Brain microvascular endothelial cell (primary cell): ENCODE results near the gene MITF.

ENCODE experiments used
- DNase-seq: peaks from one replicate; pipeline ENCODE4 v3.0.0-alpha.2; 2020
- H3K27ac ChIP-seq: fragments of 250-450 bp; sonication (Bioruptor Pico); 2 replicates; pipeline ENCODE4 v1.5.1; 2020; ENCODE audit warnings: mild to moderate bottlenecking, moderate library complexity
- H3K27me3 ChIP-seq: fragments of 250-450 bp; sonication (Bioruptor Pico); replicated peaks from 2 replicates; pipeline ENCODE4 v1.5.1; 2020; ENCODE audit warnings: mild to moderate bottlenecking
- H3K36me3 ChIP-seq: fragments of 250-450 bp; sonication (Bioruptor Pico); replicated peaks from 2 replicates; pipeline ENCODE4 v1.5.1; 2020; ENCODE audit warnings: mild to moderate bottlenecking
- H3K4me3 ChIP-seq: 2 replicates; pipeline ENCODE4 v1.5.1; 2011; ENCODE audit warnings: low read depth, mild to moderate bottlenecking, control low read depth, low read length, moderate library complexity
- CTCF ChIP-seq: IDR thresholded peaks from 2 replicates; pipeline ENCODE4 v1.5.1; 2011; ENCODE audit warnings: low read depth, mild to moderate bottlenecking, moderate library complexity, low read length, control low read depth, inconsistent platforms; ENCODE audit errors: missing control alignments
- in situ Hi-C: cut with HindIII; loops from 2 replicates; pipeline ENCODE4 v1.10.0; 2017; ENCODE audit warnings: low sequenced_read_pairs, low pct_ligation_motif_present

The MITF gene

DNA sequence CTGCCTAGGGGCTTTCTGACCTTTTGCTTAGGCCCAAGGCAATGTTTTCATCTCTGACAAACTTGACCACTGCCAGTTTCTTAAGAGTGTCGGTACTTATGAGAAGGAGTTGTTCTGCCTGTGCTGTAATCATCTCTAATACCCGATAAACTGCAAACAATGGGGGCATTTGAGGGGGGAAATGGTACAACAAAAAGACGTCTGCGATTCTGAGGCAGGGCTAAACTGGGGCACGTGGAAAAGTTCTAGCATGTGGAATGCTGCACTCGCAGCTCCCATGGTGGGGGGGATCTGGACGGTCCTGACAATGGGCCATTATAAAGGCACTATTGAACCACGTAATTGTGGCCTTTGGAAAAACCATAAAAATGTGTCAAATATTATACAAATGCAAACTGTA lies 187.1 kb downstream of the MITF start:
- Histone ChIP-seq H3K27me3 (no peaks in the 10 kb centered on the region), H3K36me3 (no peaks in the 10 kb centered on the region), H3K27ac (no peak overlapping the region), H3K4me3 (no peak overlapping the region)
- in situ Hi-C loops: loop anchor here (25.0 kb wide), 1 partner anchor 239 kb away; no protein-coding TSS in a partner anchor
- DNase-seq: no peak
- no peak for TF ChIP-seq CTCF

GRCh38 chr3:69927571-69927970 lies 188.3 kb downstream of the MITF start:
- no peak for DNase-seq
- H3K36me3 ChIP-seq: no peaks in the 10 kb centered on the region
- H3K27me3 ChIP-seq: no peaks in the 10 kb centered on the region
- no peak for TF ChIP-seq CTCF
- H3K4me3 ChIP-seq: no peak overlapping the region
- in situ Hi-C loops: loop anchor here (25.0 kb wide), 1 partner anchor 240 kb away; no protein-coding TSS in a partner anchor
- H3K27ac ChIP-seq: no peak overlapping the region

DNA sequence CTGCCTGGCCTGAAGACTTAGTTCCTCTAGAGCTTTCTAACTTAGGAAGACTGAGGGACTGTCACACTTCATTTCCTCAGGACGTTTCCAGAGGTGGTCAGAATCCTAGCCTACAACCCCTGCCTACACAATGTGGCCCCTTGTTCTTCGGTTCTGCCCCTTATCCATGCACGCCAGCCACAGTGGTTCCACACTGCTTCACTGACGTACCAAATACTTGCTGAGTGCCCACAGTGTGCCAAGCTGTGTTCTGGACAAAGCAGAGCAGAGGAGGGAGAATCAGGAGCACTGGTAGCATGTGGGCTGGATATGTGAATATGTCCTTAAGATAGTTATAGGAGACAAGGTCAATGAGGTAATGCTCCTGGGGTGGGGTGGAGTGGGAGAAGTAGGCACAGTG lies 189.8 kb downstream of the MITF start:
- Histone ChIP-seq H3K36me3 (no peaks in the 10 kb centered on the region), H3K27me3 (no peaks in the 10 kb centered on the region), H3K27ac (no peak overlapping the region), H3K4me3 (no peak overlapping the region)
- in situ Hi-C loops: loop anchor here (25.0 kb wide), 1 partner anchor 242 kb away; no protein-coding TSS in a partner anchor
- TF ChIP-seq CTCF: no peak
- DNase-seq: no peak

- Histone ChIP-seq H3K4me3 (no peak overlapping the region), H3K27me3 (no peaks in the 10 kb centered on the region), H3K36me3 (no peaks in the 10 kb centered on the region), H3K27ac (no peak overlapping the region)
- in situ Hi-C loops: loop anchor here (25.0 kb wide), 1 partner anchor 243 kb away; no protein-coding TSS in a partner anchor
- DNase-seq: no peak
- TF ChIP-seq CTCF: no peak
These were observed 191.3 kb downstream of the MITF start for GRCh38 chr3:69930564-69930963.

- no peak for DNase-seq
- H3K36me3 ChIP-seq: no peaks in the 10 kb centered on the region
- H3K27ac ChIP-seq: no peak overlapping the region
- no peak for TF ChIP-seq CTCF
- in situ Hi-C loops: loop anchor here (25.0 kb wide), 1 partner anchor 245 kb away; no protein-coding TSS in a partner anchor
- no peak overlapping the region for H3K4me3 ChIP-seq
- no peaks in the 10 kb centered on the region for H3K27me3 ChIP-seq
These were observed 192.8 kb downstream of the MITF start for GRCh38 chr3:69932087-69932486.

DNA sequence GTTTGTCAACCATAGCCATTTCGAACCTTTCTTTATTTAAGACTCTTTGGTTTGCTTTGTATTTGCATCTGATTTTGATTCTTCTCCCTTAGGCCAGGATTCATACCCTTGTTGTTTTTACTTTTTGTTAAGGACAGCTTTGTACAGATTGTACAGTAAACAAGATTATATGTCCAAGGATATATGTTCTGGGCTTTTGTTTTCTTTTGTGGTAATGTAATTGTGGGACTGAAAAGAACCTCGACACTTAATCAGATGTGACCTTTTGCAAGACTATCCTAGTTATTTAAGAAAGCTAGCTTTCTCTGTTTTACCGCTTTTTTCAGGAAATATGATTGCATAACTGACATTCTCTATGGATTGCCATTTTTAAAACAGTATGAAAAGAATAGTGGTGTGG lies 193.2 kb downstream of the MITF start:
- Histone ChIP-seq H3K27me3 (no peaks in the 10 kb centered on the region), H3K4me3 (no peak overlapping the region), H3K27ac (no peak overlapping the region), H3K36me3 (no peaks in the 10 kb centered on the region)
- in situ Hi-C loops: loop anchor here (25.0 kb wide), 1 partner anchor 245 kb away; no protein-coding TSS in a partner anchor
- DNase-seq: no peak
- TF ChIP-seq CTCF: no peak
